ENCODE measurements around the gene ACP4.
"Not testable (repeated sequence)": the region's sequence is repeated elsewhere in the genome, so short reads cannot be mapped to it uniquely, and the experiment has no call there.

ACP4 gene

GRCh38 chr19:50777261-50777660, 13.0 kb upstream of the ACP4 start:
- DNase-seq (ENCODE audit: low spot score), result no peak

- peak; percentile 48 for DNase-seq (ENCODE audit: low spot score)
Measured at GRCh38 chr19:50777830-50778303, 12.3 kb upstream of the ACP4 start.

- DNase-seq (ENCODE audit: low spot score), result no peak
Measured at GRCh38 chr19:50778906-50779430, 11.2 kb upstream of the ACP4 start.

GRCh38 chr19:50779504-50780457, 10.4 kb upstream of the ACP4 start:
- no peak for DNase-seq (ENCODE audit: low spot score)

GRCh38 chr19:50780753-50781435, 9.3 kb upstream of the ACP4 start:
- DNase-seq (ENCODE audit: low spot score), result no peak

- not testable (repeated sequence) for DNase-seq (ENCODE audit: low spot score)
Measured at GRCh38 chr19:50783848-50784152, 6.4 kb upstream of the ACP4 start.

GRCh38 chr19:50784710-50785109, 5.5 kb upstream of the ACP4 start:
- no peak for DNase-seq (ENCODE audit: low spot score)

GRCh38 chr19:50785329-50785728, 4.9 kb upstream of the ACP4 start:
- no peak for DNase-seq (ENCODE audit: low spot score)

GRCh38 chr19:50790922-50791467, 780 bp downstream of the ACP4 start:
- no peak for DNase-seq (ENCODE audit: low spot score)

- no peak for DNase-seq (ENCODE audit: low spot score)
Measured at GRCh38 chr19:50791594-50792271, 1.5 kb downstream of the ACP4 start.

- no peak for DNase-seq (ENCODE audit: low spot score)
Measured at GRCh38 chr19:50792272-50793250, 2.3 kb downstream of the ACP4 start.

- DNase-seq (ENCODE audit: low spot score), result no peak
Measured at GRCh38 chr19:50793558-50794065, 3.4 kb downstream of the ACP4 start.

- no peak for DNase-seq (ENCODE audit: low spot score)
Measured at GRCh38 chr19:50794074-50794875, 4.1 kb downstream of the ACP4 start.

GRCh38 chr19:50794876-50795663, 4.9 kb downstream of the ACP4 start:
- no peak for DNase-seq (ENCODE audit: low spot score)

- no peak for DNase-seq (ENCODE audit: low spot score)
Measured at GRCh38 chr19:50795664-50796073, 5.5 kb downstream of the ACP4 start.

- DNase-seq (ENCODE audit: low spot score), result no peak
Measured at GRCh38 chr19:50796128-50796633, 6.0 kb downstream of the ACP4 start.

GRCh38 chr19:50796634-50797428, 6.6 kb downstream of the ACP4 start:
- DNase-seq (ENCODE audit: low spot score), result no peak

- no peak for DNase-seq (ENCODE audit: low spot score)
Measured at GRCh38 chr19:50797429-50797780, 7.2 kb downstream of the ACP4 start.
